Gastroesophageal sphincter (tissue), 4 donors: ENCODE data around the gene CD300H. TPM values are rescaled to one million over a fixed set of nuclear protein-coding genes. Genes with fewer than 3 reads are reported as not detected.

ENCODE experiments used
- ATAC-seq: fragments of 150-250 bp; one replicate; pipeline ENCODE4 v1.9.1; 2016; ENCODE audit warnings: mild to moderate bottlenecking, moderate library complexity
- H3K27ac ChIP-seq, 4 donors: fragments of 200-600 bp; sonication (generic) in 3 of 4; 1 replicate in 3 of 4; 2 replicates in 1 of 4; pipeline ENCODE4 v1.5.1; 2016 to 2019
- H3K27me3 ChIP-seq: fragments of 200-600 bp; sonication (generic); one replicate; pipeline ENCODE4 v1.5.1; 2019
- H3K36me3 ChIP-seq, 2 donors: fragments of 200-600 bp; sonication (generic); one replicate each; pipeline ENCODE4 v1.5.1; 2019; ENCODE audit warnings: control low read depth in 1 of 2
- H3K4me1 ChIP-seq, 3 donors: fragments of 200-600 bp; sonication (generic); 1 replicate in 2 of 3; 2 replicates in 1 of 3; pipeline ENCODE4 v1.5.1; 2016 to 2019; ENCODE audit warnings: control low read depth in 2 of 3
- H3K4me3 ChIP-seq, 2 donors: fragments of 200-600 bp; sonication (generic); one replicate each; pipeline ENCODE4 v1.5.1; 2019; ENCODE audit warnings: mild to moderate bottlenecking in 1 of 2, moderate library complexity in 1 of 2
- H3K9me3 ChIP-seq, 3 donors: fragments of 200-600 bp; sonication (generic); one replicate each; pipeline ENCODE4 v1.5.1; 2017 to 2019; ENCODE audit warnings: control low read depth in 2 of 3
- CTCF ChIP-seq, 4 experiments: fragments of 200-600 bp in 2 of 4; fragments of 450-650 bp in 2 of 4; sonication (generic) in 1 of 4; IDR thresholded peaks; one replicate each; pipeline ENCODE4 v1.5.1; 2017 to 2019; ENCODE audit warnings: antibody characterized with exemption in 4 of 4, mild to moderate bottlenecking in 2 of 4, moderate library complexity in 2 of 4
- EP300 ChIP-seq: sonication (generic); formaldehyde crosslinking; IDR thresholded peaks from one replicate; pipeline ENCODE4 v1.6.1; 2017; ENCODE audit warnings: antibody characterized with exemption, mild to moderate bottlenecking
- POLR2A ChIP-seq, 2 donors: fragments of 450-650 bp; IDR thresholded peaks; one replicate each; pipeline ENCODE4 v1.6.1; 2017; ENCODE audit warnings: antibody characterized with exemption in 2 of 2, mild to moderate bottlenecking in 2 of 2, moderate library complexity in 1 of 2
- POLR2AphosphoS5 ChIP-seq: sonication (generic); formaldehyde crosslinking; IDR thresholded peaks from one replicate; pipeline ENCODE4 v1.6.1; 2017; ENCODE audit warnings: antibody characterized with exemption
- WGBS, 2 donors: methylation state at CpG; one replicate each; pipeline ENCODE4 v1.1.5; 2018; ENCODE audit warnings: low coverage in 1 of 2; 5-methylcytosine and 5-hydroxymethylcytosine counted together
- total RNA-seq, 4 donors: library from RNA; depleted of rRNA; stranded (reverse); fragments of >200 nt; gene quantifications; one replicate each; pipeline ENCODE4 v1.1.0, GENCODE V29; 2016

CD300H gene
- total RNA-seq, 4 donors from 2014 or later = not detected

DNA sequence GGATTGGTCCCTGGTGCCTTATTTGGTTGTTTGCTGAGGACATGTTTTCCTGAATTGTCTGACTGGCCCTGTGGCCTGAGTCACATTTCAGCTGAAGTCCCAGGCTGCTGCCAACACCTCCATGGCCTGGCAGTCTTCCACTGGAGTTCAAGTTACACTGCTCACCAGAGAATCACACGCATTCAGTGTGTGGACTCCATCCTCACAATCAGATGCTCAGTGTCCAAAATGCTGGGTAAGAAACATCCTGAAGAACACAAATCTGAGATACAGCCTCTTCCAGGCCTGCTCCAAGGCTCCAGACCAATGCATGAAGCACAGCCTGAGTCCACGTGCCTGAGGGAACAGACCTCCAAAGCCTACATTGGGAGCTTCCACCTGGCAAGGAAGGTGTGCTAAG is 55.3 kb downstream of the CD300H start:
- 60% methylated on average over 1 of the region's 2 CpGs; no CpG with 5 or more reads in 1 of the 2 donors for WGBS, 2 donors
- H3K27me3 ChIP-seq = peaks cover 18% of the 10 kb centered on the region
- no peak overlapping the region for H3K4me3 ChIP-seq
- no peak overlapping the region for H3K27ac ChIP-seq
- H3K4me1 ChIP-seq = no peaks in the 10 kb centered on the region
- no peaks in the 10 kb centered on the region for H3K36me3 ChIP-seq
- no peak for ATAC-seq
- no peak for TF ChIP-seq CTCF (IDR thresholded peaks at IDR 0.05)
- TF ChIP-seq POLR2A (IDR thresholded peaks at IDR 0.05) = no peak
- TF ChIP-seq EP300 = no peak
- no peak for TF ChIP-seq POLR2AphosphoS5
- no peaks in the 10 kb centered on the region for H3K9me3 ChIP-seq

Other genes starting within 250 kb of the CD300H start
- 1 to 10 TPM in 2 of 4 donors, under 1 TPM in 2; 0.81 to 2.1 (median 1.5) TPM for gene KIF19, start 241.3 kb downstream of the CD300H start, total RNA-seq
- not detected for gene BTBD17, start 205.6 kb downstream of the CD300H start, total RNA-seq
- gene GPR142, start 200.0 kb downstream of the CD300H start, total RNA-seq = 1 to 10 TPM in 1 of 4 donors, not detected in 3; 1.1 TPM
- gene GPRC5C, start 135.4 kb downstream of the CD300H start, total RNA-seq = 10 to 100 TPM; 11.3 to 27.2 (median 14.3) TPM
- 1 to 10 TPM; 2.0 to 5.8 (median 3.1) TPM for gene CD300A, start 100.9 kb downstream of the CD300H start, total RNA-seq
- 1 to 10 TPM in 1 of 4 donors, under 1 TPM in 1, not detected in 2; 0.67 to 1.0 TPM for gene CD300LB, start 36.0 kb downstream of the CD300H start, total RNA-seq
- gene CD300C, start 21.4 kb downstream of the CD300H start, total RNA-seq = 1 to 10 TPM in 1 of 4 donors, under 1 TPM in 1, not detected in 2; 0.54 to 2.3 TPM
- not detected for gene CD300LD, start 24.8 kb upstream of the CD300H start, total RNA-seq
- gene CD300E, start 56.2 kb upstream of the CD300H start, total RNA-seq = 1 to 10 TPM in 1 of 4 donors, under 1 TPM in 3; 0.16 to 3.9 (median 0.41) TPM
- gene CD300LF, start 145.4 kb upstream of the CD300H start, total RNA-seq = under 1 TPM in 1 of 4 donors, not detected in 3; 0.27 TPM
- 1 to 10 TPM; 1.2 to 5.1 (median 2.0) TPM for gene RAB37, start 169.7 kb upstream of the CD300H start, total RNA-seq
- 10 to 100 TPM; 10.3 to 25.7 (median 19.9) TPM for gene NHERF1, start 181.1 kb upstream of the CD300H start, total RNA-seq
- 10 to 100 TPM; 21.7 to 34.7 (median 26.3) TPM for gene NAT9, start 208.8 kb upstream of the CD300H start, total RNA-seq